B cell (primary cell): ENCODE results near the gene TSGA10.

Experiments
- CTCF ChIP-seq: fragments of 200-600 bp; IDR thresholded peaks from one replicate; pipeline ENCODE4 v1.8.0; 2022; ENCODE audit warnings: antibody characterized with exemption, mild to moderate bottlenecking
- EZH2 ChIP-seq: IDR thresholded peaks from 2 replicates; pipeline ENCODE4 v1.6.1; 2012; ENCODE audit warnings: borderline replicate concordance, low read depth, mild to moderate bottlenecking, moderate library complexity, low read length; ENCODE audit not compliant: insufficient read depth, poor library complexity, severe bottlenecking

GRCh38 chr2:99111945-99112344 is 42.8 kb downstream of the TSGA10 start:
- TF ChIP-seq EZH2, result no peak
- no peak for TF ChIP-seq CTCF
